HepG2 (cell line): ENCODE measurements around the gene PAN3. TPM values are rescaled to one million over a fixed set of nuclear protein-coding genes. Genes with fewer than 3 reads are reported as not detected.

ENCODE experiments used
- ATAC-seq: fragments of 200-7000 bp; cut with Tn5 transposase; 3 replicates; pipeline ENCODE4 v1.9.1; 2020; ENCODE audit warnings: mild to moderate bottlenecking, moderate library complexity
- BruUV-seq: library from RNA; stranded (reverse); fragments of 400-500 nt; replicated peaks from 2 replicates; lab custom pipeline; 2021; lab: Mats Ljungman, UMichigan
- CTCF ChIA-PET: fragments of 300-600 bp; formaldehyde crosslinking; extraction: SDS; loops from one replicate; lab custom pipeline; 2021; ENCODE audit warnings: low total read pairs, inconsistent platforms, low intra/inter-chr PET ratio; lab: Yijun Ruan, JAX
- POLR2A ChIA-PET: fragments of 350-600 bp; sonication (Branson Sonifier 250); formaldehyde crosslinking; loops from one replicate; lab custom pipeline; 2020; ENCODE audit warnings: antibody characterized with exemption, inconsistent platforms; lab: Yijun Ruan, JAX
- DNase-seq: peaks from one replicate; pipeline ENCODE4 v3.0.0-alpha.2; 2015; ENCODE audit warnings: low spot score
- FAIRE-seq: peaks from 3 replicates; lab custom pipeline; 2011; peaks lifted over from hg19 to GRCh38; lab: Jason Lieb, UNC
- H2AFZ ChIP-seq: one replicate; pipeline ENCODE4 v1.6.1; 2011; ENCODE audit warnings: low read length, inconsistent platforms
- H3K27ac ChIP-seq: fragments of 300-600 bp; 3 replicates; pipeline ENCODE4 v1.8.0; 2011; ENCODE audit warnings: mixed run types, mild to moderate bottlenecking, mixed read lengths, low read length, inconsistent platforms; ENCODE audit not compliant: insufficient read depth; ENCODE audit errors: extremely low read length
- H3K27me3 ChIP-seq, 2 experiments: fragments of 200-600 bp in 1 of 2; 2 replicates in 1 of 2; 3 replicates in 1 of 2; pipeline versions ENCODE4 v1.6.0 to v1.8.0; 2011; ENCODE audit warnings: low read length in 2 of 2, mild to moderate bottlenecking in 2 of 2, moderate library complexity in 2 of 2, inconsistent platforms in 1 of 2; ENCODE audit not compliant: insufficient read depth in 2 of 2, control insufficient read depth in 1 of 2
- H3K36me3 ChIP-seq, 2 experiments: fragments of 200-600 bp in 1 of 2; replicated peaks in 1 of 2; 2 replicates in 1 of 2; 3 replicates in 1 of 2; pipeline versions ENCODE4 v1.5.1 to v1.8.0; 2011; ENCODE audit warnings: low read length in 2 of 2, inconsistent platforms in 1 of 2; ENCODE audit not compliant: insufficient read depth in 2 of 2, control insufficient read depth in 1 of 2
- H3K4me1 ChIP-seq: 2 replicates; pipeline ENCODE4 v1.5.1; 2012; ENCODE audit warnings: low read length, inconsistent platforms; ENCODE audit not compliant: insufficient read depth
- H3K4me2 ChIP-seq: 2 replicates; pipeline ENCODE4 v1.6.0; 2011; ENCODE audit warnings: low read depth, low read length, inconsistent platforms
- H3K4me3 ChIP-seq, 3 experiments: fragments of 200-600 bp in 1 of 3; sonication (generic), shearing (Covaris generic) in 1 of 3; replicated peaks in 1 of 3; 2 replicates each; pipeline ENCODE4 v1.5.1; 2011 to 2016; ENCODE audit warnings: low read length in 3 of 3, inconsistent platforms in 2 of 3, low read depth in 2 of 3, mild to moderate bottlenecking in 2 of 3, control low read depth in 1 of 3, mixed read lengths in 1 of 3; ENCODE audit not compliant: insufficient read depth in 1 of 3
- H3K79me2 ChIP-seq: one replicate; pipeline ENCODE4 v1.6.1; 2011; ENCODE audit warnings: low read length, inconsistent platforms; ENCODE audit not compliant: insufficient read depth
- H3K9ac ChIP-seq: 2 replicates; pipeline ENCODE4 v1.6.0; 2011; ENCODE audit warnings: mild to moderate bottlenecking, low read depth, low read length, inconsistent platforms; ENCODE audit not compliant: insufficient read depth
- H3K9me3 ChIP-seq: 2 replicates; pipeline ENCODE4 v1.5.1; 2012; ENCODE audit warnings: mild to moderate bottlenecking, low read length
- H4K20me1 ChIP-seq: 2 replicates; pipeline ENCODE4 v1.6.0; 2011; ENCODE audit warnings: inconsistent platforms, mild to moderate bottlenecking, low read length, moderate library complexity; ENCODE audit not compliant: insufficient read depth
- IKZF4 ChIP-seq: sonication (generic); formaldehyde crosslinking; IDR thresholded peaks from 2 replicates; pipeline ENCODE4 v1.5.1; 2020; ENCODE audit warnings: borderline replicate concordance, mild to moderate bottlenecking, low read depth, missing genetic modification reagents; ENCODE audit errors: not compliant biosample characterization
- MEIS1 ChIP-seq: sonication (generic); formaldehyde crosslinking; IDR thresholded peaks from 2 replicates; pipeline ENCODE4 v1.9.0; 2021; ENCODE audit warnings: mild to moderate bottlenecking, missing genetic modification reagents, moderate library complexity, borderline replicate concordance
- SP4 ChIP-seq: sonication (generic); formaldehyde crosslinking; IDR thresholded peaks from 2 replicates; pipeline ENCODE4 v1.8.1; 2023; ENCODE audit warnings: mild to moderate bottlenecking, missing genetic modification reagents
- ZNF512B ChIP-seq: sonication (generic); formaldehyde crosslinking; IDR thresholded peaks from 2 replicates; pipeline ENCODE4 v1.5.1; 2020; ENCODE audit warnings: missing genetic modification reagents, mild to moderate bottlenecking, borderline replicate concordance
- ZSCAN21 ChIP-seq: sonication (generic); formaldehyde crosslinking; IDR thresholded peaks from 2 replicates; pipeline ENCODE4 v1.8.0; 2022; ENCODE audit warnings: mild to moderate bottlenecking, missing genetic modification reagents, moderate library complexity, borderline replicate concordance
- WGBS: methylation state at CpG from one replicate; pipeline ENCODE4 v1.1.6; 2017; ENCODE audit warnings: low lambda C conversion rate; 5-methylcytosine and 5-hydroxymethylcytosine counted together
- in situ Hi-C: cut with HindIII; loops from 2 replicates; pipeline ENCODE4 v1.10.0; 2017; ENCODE audit warnings: low pct_unique_long_range_greater_than_20kb; ENCODE audit not compliant: extremely low pct_ligation_motif_present
- intact Hi-C: fragments of 100-400 bp; cut with micrococcal nuclease; formaldehyde crosslinking; loops from one replicate; pipeline ENCODE4 v1.10.0; 2022; ENCODE audit not compliant: unreplicated experiment
- polyA plus RNA-seq, 8 experiments: library from polyadenylated mRNA; depleted of rRNA in 3 of 8; stranded (reverse) in 7 of 8; unstranded in 1 of 8; fragments of >200 nt; fragmentation: Illumina TruSeq in 4 of 8; extraction: Trizol in 4 of 8; gene quantifications; 2 replicates each; pipeline versions ENCODE4 v1.2.1 to v1.2.3, GENCODE V29; 2011 to 2016; ENCODE audit warnings: low read depth in 4 of 8, missing spikeins in 1 of 8, mixed read lengths in 1 of 8; ENCODE audit not compliant: insufficient read depth in 1 of 8
- total RNA-seq, 5 experiments: library from RNA; depleted of rRNA; stranded (reverse); fragments of >200 nt; fragmentation: Illumina TruSeq; extraction: Trizol; gene quantifications; 2 replicates each; pipeline ENCODE4 v1.2.3, GENCODE V29; 2016; ENCODE audit warnings: low read depth in 1 of 5
- TF ChIP-seq, protein P1 (sequence below): sonication (generic); formaldehyde crosslinking; IDR thresholded peaks from 2 replicates; pipeline ENCODE4 v1.5.1; 2020; ENCODE audit warnings: mild to moderate bottlenecking, missing genetic modification reagents, borderline replicate concordance
- TF ChIP-seq, protein P2 (sequence below): sonication (generic); formaldehyde crosslinking; IDR thresholded peaks from 2 replicates; pipeline ENCODE4 v1.8.0; 2022; ENCODE audit warnings: missing genetic modification reagents, mild to moderate bottlenecking, borderline replicate concordance

The PAN3 gene
- total and polyA plus RNA-seq, 2 of the 13 experiments (the other 11 are each of a cell fraction or from before 2014, with no cell fraction given) = 9.7 to 10.6 TPM

DNA sequence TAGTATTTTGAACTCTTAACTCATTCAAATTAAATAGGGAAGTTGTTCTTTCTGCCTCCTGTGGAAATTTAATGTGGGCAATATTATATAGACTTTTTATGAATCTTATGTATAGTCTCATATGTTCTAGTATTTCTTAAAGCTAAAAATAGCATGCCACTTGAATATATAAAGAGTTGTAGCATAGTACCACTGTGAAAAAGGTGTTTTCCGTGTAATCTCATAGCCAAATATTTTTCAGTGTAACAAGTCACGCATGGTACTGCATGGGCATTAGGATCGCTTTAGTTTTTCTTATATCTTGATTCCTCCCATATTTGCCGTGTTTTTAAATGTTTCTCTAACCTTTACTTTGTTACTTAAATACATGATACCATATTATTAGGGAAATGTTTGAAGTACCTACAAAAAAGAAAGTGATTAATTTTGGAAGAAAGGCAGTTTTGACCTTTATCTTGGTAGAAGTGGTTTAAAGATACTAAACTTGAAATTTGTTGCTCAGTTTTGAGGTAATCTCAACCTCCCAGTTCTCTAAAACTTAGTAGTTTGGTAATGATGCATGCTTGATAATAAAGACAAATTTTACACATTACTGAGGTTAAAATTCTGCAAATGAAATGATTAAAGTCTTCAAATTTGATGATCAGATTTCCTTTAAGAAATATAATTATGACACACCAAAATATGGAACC is 81.2 kb downstream of the PAN3 start:
- FAIRE-seq = no peak
- BruUV-seq = no TSS peak

More for the DNA sequence above, 81.2 kb downstream of the PAN3 start:
- no peak overlapping the region for H3K4me3 ChIP-seq
- H2AFZ ChIP-seq = no peak overlapping the region
- no peaks in the 10 kb centered on the region for H3K9me3 ChIP-seq
- H3K36me3 ChIP-seq = peaks cover 0 to 3% of the 10 kb centered on the region in 2 experiments; a peak in 2 of 5 replicates
- CTCF ChIA-PET = no interaction called here
- H3K9ac ChIP-seq = no peak overlapping the region
- no peaks in the 10 kb centered on the region for H3K79me2 ChIP-seq
- in situ Hi-C loops = no loop called here
- no peak overlapping the region for H3K27ac ChIP-seq
- TF ChIP-seq IKZF4 (CRISPR knock-in tag) = no peak
- no peak for TF ChIP-seq ZSCAN21
- no peak for TF ChIP-seq SP4 (CRISPR knock-in tag)
- TF ChIP-seq, protein P1, sequence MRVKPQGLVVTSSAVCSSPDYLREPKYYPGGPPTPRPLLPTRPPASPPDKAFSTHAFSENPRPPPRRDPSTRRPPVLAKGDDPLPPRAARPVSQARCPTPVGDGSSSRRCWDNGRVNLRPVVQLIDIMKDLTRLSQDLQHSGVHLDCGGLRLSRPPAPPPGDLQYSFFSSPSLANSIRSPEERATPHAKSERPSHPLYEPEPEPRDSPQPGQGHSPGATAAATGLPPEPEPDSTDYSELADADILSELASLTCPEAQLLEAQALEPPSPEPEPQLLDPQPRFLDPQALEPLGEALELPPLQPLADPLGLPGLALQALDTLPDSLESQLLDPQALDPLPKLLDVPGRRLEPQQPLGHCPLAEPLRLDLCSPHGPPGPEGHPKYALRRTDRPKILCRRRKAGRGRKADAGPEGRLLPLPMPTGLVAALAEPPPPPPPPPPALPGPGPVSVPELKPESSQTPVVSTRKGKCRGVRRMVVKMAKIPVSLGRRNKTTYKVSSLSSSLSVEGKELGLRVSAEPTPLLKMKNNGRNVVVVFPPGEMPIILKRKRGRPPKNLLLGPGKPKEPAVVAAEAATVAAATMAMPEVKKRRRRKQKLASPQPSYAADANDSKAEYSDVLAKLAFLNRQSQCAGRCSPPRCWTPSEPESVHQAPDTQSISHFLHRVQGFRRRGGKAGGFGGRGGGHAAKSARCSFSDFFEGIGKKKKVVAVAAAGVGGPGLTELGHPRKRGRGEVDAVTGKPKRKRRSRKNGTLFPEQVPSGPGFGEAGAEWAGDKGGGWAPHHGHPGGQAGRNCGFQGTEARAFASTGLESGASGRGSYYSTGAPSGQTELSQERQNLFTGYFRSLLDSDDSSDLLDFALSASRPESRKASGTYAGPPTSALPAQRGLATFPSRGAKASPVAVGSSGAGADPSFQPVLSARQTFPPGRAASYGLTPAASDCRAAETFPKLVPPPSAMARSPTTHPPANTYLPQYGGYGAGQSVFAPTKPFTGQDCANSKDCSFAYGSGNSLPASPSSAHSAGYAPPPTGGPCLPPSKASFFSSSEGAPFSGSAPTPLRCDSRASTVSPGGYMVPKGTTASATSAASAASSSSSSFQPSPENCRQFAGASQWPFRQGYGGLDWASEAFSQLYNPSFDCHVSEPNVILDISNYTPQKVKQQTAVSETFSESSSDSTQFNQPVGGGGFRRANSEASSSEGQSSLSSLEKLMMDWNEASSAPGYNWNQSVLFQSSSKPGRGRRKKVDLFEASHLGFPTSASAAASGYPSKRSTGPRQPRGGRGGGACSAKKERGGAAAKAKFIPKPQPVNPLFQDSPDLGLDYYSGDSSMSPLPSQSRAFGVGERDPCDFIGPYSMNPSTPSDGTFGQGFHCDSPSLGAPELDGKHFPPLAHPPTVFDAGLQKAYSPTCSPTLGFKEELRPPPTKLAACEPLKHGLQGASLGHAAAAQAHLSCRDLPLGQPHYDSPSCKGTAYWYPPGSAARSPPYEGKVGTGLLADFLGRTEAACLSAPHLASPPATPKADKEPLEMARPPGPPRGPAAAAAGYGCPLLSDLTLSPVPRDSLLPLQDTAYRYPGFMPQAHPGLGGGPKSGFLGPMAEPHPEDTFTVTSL (CRISPR knock-in tag) = no peak
- no peak for TF ChIP-seq ZNF512B
- TF ChIP-seq, protein P2, sequence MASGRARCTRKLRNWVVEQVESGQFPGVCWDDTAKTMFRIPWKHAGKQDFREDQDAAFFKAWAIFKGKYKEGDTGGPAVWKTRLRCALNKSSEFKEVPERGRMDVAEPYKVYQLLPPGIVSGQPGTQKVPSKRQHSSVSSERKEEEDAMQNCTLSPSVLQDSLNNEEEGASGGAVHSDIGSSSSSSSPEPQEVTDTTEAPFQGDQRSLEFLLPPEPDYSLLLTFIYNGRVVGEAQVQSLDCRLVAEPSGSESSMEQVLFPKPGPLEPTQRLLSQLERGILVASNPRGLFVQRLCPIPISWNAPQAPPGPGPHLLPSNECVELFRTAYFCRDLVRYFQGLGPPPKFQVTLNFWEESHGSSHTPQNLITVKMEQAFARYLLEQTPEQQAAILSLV (CRISPR knock-in tag) = no peak
- TF ChIP-seq MEIS1 (CRISPR knock-in tag) = no peak
- DNase-seq (no peak), ATAC-seq (no peak)
- WGBS = 98% methylated on average over 4 of the region's 4 CpGs
- H3K27me3 ChIP-seq = no peaks in the 10 kb centered on the region
- no peaks in the 10 kb centered on the region for H3K4me1 ChIP-seq
- no peak overlapping the region for H3K4me2 ChIP-seq
- POLR2A ChIA-PET = no interaction called here
- intact Hi-C loops = no loop called here
- H4K20me1 ChIP-seq = no peaks in the 10 kb centered on the region
